Measurements from ENCODE around the gene CD300LG.

GRCh38 chr17:43848601-43849000 is 1.6 kb downstream of the CD300LG start:
- TF ChIP-seq CTCF (IDR thresholded peaks at IDR 0.05) (no peak), ZFX (IDR thresholded peaks at IDR 0.05; ENCODE audit: borderline replicate concordance) (no peak)

Data from 22Rv1 (cell line).